ENCODE measurements around the gene TULP1.

TULP1 gene

DNA sequence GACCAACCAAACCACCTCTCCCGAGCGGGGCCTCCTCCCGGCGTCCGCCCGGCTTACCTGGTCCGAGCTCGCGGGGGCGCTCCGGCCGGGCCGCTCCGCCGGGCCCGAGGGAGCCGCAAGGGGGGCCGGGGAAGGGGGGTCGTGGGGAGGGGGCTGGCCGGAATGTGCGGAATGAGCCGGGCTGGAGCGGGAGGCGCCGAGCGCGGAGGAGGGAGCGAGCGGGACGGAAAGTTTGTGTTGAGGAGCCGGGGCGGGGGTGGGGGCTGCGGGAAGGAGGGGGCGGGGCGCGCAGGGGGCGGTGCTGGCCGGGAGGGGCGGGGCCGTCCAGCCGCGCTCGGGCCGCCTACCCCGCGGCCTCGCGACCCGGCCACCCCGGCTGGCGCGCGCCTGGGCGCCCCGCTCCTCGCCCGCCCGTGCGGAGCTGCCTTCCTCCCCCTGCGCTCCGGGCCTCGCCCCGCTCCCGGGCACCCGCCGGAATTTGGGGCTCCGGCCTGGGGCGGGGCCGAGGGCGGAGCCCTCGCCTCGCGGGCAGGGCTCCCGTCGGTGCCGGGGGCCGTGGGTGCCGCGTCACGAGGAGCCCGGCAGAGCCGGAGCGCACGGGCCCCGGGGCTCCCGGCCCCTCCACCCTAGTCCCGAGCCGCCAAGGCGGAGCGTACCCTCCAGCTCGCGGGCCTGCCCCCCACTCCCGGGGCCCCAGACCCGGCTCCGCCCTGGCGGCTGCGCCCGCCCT, 15.7 kb downstream of the TULP1 start, which contains the start of gene TEAD3:
Gene TEAD3 (minus strand): TSS at position 239 of the 730 bp plus-strand sequence.
- DNase-seq (ENCODE audit: low spot score): peak; percentile 72

DNA sequence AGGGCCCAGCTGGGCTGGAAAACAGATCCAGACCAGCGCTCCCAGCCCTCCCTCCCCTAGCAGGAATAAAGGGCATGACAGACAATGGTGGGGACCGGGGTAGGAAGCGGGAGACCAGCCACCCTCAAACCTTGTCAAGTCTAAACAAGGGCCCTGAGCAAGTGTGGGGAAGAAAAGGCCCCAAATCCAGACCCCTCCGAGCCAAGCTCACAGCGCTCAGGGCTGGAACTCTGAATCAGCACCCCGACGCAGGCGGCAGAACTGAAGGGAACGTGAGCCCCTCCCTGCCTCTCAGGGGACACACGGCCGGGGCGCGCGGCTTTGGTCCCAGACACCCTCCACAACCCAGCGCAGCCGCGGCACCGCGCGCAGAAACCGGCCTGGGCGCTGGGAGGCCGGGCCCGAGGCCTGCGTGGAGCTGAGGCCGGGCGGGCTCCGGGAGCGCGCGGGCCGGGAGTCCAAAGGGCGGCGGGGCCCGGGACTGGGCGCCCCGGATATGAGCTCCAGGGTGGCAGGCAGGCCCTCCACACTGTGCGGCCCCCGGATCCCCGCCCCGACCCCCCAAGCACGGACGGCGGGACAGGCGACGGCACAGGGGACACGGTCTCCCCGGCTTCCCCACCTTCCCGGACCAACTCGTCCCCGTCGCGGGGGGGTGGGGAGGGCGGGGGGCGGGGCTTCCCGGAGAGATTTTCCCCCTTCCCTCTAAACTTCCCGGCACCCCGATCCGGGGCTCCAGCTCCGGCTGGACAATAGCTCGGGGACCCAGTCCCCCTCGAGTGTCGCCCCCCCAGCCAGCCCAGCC, 16.5 kb downstream of the TULP1 start:
- DNase-seq (ENCODE audit: low spot score): peak; percentile 29

DNA sequence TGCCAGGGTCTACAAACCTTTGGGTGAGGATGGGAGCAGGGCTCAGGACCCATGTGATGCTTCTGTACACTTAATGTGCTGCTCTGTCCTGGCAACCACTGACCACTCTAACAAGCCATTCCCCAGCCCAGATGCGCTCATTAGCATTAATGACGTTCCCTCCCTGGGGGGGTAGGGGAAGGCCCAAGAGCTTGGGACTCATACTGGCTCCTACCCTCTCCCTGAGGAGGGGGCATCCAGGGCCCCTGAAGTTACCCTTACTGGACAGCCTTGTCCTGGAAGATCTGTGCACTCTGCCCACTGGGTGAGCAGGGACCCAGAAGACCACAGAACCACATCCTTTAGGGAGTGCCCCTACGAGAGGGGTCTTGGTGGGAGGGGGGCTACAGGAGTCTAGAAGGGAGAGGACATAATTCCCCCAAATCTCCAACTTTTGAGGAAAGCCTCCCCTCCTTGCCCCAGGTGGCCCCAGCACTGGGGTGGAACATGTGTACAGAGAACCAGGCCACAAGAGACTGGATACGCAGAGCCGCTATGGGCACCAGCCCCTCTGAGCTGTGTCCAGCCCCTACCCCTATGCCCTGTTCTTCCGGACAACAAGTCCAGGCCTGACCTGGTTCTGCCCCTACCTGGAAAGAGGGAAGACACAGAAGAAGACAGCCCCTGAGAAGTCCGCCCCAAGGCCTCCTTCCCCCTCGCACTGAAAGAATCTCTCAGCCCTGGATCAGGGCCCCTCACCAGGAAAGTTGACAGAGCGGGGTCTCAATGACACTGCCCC, 17.2 kb downstream of the TULP1 start:
- DNase-seq (ENCODE audit: low spot score): no peak

DNA sequence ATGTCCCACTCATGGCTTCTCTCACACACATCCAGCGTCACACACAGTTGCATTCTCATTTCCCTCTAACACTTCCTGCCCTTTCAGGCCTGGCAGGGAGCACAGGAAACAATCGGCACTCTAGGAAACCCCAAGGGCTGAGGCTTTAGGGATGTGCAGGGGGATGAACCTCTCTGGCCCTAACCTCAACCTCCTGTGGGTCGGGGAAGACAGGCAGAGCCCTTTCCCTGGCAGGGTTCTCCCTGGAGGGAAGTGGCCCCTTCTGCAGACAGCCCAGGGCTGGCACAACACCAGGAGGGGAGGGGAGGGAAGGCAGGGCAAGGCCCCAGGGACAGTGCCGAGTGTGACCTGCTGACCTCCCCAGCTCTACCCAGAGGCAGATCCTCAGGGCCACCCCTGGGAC, 18.5 kb downstream of the TULP1 start:
- no peak for DNase-seq (ENCODE audit: low spot score)

DNA sequence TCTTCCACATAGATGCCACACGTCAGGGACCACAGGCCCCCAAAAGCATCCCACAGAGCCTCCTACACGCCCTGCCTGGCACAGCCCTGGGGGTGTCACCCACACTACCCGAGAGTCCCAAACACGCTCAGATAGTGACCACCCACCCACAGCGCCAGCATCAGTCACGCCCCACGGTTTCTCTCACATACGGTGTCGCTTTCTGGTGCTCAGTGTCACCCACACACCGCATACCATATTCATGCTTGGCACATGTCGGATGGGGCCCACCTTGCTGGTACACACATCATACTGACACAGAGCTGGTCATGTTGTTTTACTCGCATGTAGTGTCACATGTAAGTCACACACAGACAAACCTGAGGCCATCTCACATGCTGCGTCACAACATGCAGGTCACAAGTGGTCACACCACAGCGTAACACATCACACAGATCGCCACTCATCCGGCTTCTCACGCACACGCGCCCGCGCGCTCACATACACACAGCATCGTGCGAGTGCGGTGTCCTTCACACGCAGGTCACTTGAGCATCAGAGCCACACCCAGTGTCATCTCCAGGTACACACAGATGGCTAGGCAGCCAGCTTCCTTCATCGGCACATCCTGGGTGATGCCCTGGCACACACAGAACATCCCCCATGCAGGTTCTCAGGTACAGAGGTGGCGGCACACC, 19.3 kb downstream of the TULP1 start:
- no peak for DNase-seq (ENCODE audit: low spot score)

DNA sequence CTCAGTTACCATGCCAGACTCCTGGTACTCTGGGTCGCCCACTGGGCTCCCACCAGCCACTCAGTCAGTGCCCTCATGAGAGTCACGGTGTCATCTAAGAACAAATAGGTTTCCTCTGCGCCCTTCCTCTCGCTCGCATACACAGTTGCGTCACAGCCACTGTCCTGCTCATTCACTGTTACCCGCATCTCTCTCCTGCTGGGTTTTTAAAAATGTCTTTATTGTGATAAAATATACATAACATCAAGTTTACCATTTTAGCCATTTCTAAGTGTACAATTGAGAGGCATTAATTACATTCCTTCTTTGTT, 19.8 kb downstream of the TULP1 start:
- DNase-seq (ENCODE audit: low spot score): no peak

DNA sequence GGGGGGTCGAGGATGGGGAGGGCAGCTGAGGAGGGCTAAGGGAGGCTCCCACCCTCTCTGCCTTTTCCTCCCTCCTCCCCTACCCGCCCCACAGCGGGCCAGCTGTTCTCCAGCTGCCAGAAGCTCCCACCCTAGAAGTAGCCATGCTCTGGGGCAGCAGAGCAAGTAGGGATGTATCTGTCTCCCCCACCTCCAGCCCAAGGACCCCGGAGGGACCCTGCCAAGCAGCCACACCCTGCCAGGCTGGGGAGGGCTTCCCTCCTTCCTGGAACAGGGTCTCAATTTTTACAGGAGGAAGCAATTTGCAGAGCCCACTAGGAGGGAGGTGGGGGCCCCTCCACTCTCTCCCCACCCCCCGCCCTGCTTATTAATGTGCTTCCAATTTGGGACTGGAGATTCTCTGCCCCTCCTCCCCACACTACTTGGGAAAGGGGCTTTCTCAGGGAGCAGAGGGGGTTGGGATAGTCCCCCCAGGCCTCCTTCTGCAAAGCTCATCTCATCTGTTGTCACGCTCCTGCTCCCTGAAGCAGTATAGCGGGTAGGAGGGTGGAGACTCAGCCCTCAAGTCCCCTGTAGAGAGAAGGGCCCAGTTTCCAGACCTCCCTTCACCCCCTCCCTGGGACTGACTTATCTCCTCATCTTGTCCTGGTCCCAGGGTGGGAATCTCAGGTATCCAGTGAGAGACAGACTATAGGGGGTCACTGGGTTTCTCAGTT, 20.3 kb downstream of the TULP1 start:
- DNase-seq (ENCODE audit: low spot score): no peak

DNA sequence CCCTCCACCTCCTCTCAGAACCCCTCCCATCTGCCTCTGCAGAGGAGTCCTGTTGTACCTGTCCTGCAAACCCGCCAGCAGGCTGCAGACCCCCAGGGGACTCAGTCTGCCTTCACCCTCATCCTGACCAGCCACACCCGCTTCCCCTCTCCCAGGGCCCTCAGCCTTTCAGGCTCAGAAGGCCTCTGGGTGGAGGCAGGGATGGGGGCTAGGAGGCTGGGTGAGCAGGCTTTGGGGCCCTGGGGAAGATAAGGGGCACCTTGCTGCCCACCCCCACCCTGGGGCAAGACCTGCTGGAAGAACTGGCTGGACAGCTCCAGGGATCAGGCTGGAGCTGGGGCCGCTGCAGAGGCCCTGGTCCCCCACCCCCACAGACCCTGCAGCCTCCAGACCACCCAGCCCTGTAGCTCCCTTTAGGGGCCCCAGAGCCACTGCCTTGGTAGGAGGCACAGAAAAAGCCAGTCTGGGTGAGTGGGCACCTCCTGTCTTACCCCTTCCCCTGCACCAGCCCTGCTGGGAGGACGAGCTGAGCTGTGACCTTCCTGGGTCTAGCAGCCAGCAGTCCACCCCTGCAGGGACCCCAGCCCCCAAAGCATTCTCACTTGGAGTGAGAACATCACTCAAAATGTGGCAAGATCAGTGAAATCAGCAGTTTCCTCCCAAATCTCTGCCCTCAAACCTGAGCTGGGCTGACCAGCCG, 21.0 kb downstream of the TULP1 start:
- DNase-seq (ENCODE audit: low spot score): no peak

DNA sequence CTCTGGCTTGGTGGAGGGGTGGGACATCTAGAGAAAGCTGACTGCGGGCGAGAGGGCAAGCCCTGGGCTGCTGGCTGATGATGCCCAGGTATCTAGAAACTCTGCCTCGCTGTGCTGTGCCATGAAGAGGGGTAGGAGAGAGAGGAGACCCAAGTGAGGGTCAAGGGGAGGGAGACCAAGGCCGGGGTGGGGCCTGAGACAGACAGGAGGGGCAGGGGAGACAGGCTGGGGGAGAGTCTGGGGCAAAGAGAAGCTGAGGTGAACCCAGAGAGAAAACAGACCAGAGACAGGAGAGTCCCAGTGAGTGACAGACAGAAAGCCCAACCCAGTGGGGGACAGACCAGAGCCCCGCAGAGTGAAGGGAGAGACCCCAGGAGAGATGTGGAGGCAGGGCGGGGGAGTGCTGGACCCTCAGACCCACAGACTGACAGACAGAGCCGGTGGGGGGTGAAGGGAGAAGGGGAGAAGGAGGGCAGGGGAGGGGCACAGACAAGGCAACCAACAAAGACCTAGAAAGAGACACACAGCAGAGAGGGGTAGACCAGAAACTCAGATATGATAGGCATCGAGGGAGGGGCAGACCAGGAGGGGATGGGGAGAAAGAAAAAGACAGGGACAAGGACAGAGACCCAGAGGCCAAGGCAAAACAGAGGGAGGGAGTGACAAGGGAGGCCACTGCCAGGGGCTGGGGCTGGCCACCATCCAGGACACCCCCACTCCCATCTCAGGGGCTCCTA, 21.7 kb downstream of the TULP1 start:
- no peak for DNase-seq (ENCODE audit: low spot score)

DNA sequence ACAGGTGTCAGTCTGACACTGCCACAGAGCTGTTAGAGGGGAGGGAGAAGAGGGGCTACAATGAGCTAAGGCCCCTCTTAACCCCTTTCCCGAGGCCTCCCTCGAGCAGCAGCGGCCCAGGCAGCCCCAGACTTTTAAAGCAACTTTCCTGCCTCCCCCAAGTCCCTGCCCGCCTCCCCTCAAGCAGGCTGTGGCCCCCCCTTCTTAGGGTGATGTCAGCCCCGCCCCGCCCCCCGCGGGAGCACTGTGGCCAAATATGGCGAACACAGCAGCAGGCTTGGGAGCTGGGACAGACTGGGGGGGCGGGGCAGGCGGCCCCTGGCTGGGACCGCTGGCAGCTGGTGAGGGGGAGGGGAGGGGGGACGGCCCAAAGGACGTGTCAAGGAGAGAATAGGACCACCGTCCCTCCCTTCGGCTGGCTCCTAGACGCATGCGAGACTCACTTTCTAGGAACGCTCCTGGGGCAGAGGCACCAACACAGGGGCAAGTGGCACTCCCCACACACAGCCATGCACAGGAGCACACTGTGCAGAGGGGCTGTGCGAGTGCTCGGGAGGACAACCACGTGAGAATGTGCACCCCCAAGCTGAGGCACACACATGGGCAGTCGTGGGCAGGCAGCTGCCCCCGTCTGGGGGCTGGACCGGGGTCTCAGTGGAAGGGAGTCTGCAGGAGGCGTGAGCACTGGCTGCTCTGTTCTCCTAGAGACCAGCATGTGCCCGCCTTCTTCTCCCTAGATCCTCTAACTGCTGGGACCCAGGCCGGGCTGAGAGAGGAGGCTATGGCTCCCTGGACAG, 22.5 kb downstream of the TULP1 start:
- DNase-seq (ENCODE audit: low spot score): no peak

DNA sequence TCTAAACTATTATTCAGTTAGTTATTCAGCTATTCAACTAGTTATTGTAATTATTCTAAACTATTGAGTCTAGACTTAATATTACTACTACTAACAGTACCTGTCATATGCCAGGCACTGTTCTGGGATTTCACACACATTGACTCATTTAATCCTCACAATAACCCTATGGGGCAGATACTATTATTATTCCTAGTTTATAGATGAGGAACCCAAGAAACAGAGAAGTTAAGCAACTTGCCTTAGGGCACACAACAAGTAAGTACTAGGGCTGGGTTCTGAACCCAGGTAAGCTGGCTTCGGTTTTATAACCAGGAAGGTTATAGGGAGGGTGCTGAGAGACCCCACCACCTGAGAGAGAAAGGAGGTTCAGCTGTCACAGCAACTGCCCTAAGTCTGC, 23.6 kb downstream of the TULP1 start:
- no peak for DNase-seq (ENCODE audit: low spot score)

DNA sequence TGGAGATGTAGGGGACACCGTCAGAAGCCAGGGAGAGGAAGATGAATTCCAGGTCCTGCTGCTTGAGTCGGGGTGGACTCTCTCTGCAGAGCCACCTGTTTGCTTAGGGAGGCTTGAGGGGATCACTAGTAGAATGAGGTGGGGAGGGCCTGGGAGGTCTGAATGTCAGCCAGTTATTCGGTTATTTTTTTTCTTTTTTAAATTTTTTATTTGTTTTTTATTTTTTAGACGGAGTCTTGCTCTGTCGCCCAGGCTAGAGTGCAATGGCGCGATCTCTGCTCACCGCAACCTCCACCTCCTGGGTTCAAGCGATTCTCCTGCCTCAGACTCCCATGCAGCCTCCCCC, 24.2 kb downstream of the TULP1 start:
- no peak for DNase-seq (ENCODE audit: low spot score)

DNA sequence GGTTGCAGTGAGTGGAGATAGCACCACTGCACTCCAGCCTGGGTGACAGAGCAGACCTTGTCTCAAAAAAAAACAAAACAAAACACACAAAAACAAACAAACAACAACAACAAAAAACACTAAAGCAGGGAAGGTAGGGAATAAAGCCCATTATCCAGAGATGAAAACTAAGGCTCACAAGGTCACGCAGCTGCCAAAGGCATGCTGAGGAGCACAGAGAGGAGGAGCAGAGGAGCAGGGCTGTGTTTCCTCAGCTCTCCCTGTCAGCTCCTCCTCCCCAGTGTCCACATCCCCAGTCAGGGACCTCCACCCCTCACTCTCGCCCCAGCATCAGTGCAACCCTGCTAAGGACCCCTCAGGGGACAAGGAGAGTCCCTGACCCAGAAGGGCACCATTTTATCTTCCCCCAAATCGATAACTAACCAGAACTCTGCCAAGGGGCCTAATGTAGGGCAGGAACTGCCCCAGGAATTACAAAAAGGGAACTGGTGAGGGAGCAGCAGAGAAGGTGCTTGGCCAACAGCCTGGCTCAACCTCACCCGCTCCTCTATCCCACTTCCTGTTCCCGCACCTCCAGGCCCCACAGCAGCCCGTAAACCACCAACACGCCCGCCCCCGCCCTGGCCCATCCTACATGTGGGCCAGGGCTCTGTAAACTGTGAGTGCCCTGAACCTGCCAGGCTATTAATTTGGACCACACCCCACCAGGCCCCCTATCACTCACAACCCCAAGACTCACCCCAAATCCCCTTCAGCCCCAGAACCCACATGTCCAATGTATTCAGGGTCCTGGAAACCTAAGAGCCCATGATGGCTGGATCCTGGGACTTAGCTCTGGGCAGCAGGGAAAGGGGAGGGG, 24.8 kb downstream of the TULP1 start:
- DNase-seq (ENCODE audit: low spot score): peak; percentile 58

DNA sequence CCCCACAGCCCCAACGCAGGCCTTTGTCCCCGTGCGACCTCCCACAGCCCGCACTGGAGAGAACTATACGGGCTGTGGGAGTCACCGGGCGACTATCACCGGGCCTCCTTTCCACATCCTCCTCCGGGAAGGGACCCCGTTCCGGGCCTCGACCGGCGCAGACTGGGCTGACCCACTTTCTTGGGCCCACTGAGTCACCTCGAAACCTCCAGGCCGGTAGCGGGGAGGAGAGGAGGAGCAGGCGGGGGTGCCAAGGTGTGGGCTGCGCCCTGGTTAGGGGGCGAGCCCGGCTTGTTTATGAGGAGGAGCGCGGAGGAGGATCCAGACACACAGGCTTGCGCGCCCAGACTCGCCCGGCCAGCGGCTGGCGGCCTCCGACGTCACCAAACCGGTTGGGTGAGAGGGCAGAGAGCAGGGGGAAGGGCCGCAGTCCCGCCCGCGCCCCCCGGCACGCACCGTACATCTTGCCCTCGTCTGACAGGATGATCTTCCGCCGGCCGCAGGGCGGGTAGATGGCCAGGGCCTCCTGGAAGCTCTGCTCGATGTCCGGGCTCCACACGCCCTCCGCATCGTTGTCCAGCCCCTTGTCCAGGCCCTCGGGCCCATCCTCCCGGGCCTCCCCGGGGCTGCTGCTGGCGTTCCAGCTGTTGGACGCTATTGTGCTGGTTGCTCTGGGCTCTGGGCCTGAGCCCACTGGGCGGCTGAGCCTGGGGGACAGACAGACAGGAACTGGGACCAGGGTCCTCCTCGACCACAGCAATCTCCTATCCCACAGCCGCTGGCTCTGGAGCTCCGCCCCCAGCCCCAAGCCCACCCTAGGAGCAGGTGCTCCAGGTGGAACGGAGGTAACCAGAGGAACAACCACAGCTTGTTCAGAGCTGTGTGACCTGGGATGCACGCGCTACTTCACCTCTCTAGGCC, 26.4 kb downstream of the TULP1 start:
- no peak for DNase-seq (ENCODE audit: low spot score)

DNA sequence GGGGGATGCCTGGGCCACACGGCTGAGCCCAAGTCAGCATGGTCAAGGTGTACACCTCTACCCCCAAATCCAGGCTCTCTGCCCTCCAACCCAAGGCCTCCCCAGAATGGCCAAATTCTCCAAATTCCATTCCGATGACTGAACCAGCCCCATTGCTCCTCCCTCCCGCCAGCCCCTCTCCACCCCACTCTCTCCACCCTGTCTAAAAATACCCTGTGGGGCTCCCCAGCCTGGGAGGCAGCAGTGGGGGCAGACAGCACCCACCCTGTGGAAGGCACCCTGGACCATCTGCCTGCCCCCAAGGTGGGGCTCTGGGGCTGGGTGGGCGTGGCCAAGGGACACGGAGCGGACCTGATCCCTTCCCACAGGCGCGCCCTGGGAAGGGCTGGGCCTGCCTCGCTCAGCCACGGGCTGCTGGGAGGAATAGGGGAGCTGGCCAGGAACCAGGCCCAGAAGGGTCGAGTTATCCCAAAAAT, 27.3 kb downstream of the TULP1 start:
- no peak for DNase-seq (ENCODE audit: low spot score)

DNA sequence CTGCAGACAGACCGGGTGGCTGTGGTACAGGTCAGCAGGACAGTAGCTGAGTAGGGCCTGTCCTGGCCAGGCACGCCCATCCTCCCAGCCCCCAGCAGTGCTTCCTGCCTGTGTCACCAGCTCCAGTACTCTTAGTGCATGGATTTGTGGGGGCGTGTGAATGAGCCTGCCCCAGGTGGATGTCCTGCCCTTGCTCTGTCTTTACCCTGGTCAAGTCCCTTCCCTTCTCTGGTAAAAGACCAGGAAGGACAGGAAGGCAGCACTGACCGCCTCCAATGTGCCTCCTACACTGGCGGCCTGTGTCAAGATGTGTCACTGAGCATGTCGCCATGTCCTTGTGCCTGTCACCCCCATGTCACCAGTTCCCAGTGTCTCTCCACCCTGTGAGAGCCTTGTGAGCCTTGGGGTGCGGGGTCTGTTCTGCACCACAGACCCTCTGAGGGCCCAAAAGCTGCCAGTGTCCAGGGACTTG, 27.7 kb downstream of the TULP1 start:
- no peak for DNase-seq (ENCODE audit: low spot score)
